HepG2 (cell line): ENCODE measurements around the gene SPTA1. TPM values are rescaled to one million over a fixed set of nuclear protein-coding genes. Genes with fewer than 3 reads are reported as not detected.
"Not testable (repeated sequence)": the region's sequence is repeated elsewhere in the genome, so short reads cannot be mapped to it uniquely, and the experiment has no call there.

Experiments used
- ATAC-seq: fragments of 200-7000 bp; cut with Tn5 transposase; 3 replicates; pipeline ENCODE4 v1.9.1; 2020; ENCODE audit warnings: mild to moderate bottlenecking, moderate library complexity
- BruUV-seq: library from RNA; stranded (reverse); fragments of 400-500 nt; replicated peaks from 2 replicates; lab custom pipeline; 2021; lab: Mats Ljungman, UMichigan
- CTCF ChIA-PET: fragments of 300-600 bp; formaldehyde crosslinking; extraction: SDS; loops from one replicate; lab custom pipeline; 2021; ENCODE audit warnings: low total read pairs, inconsistent platforms, low intra/inter-chr PET ratio; lab: Yijun Ruan, JAX
- POLR2A ChIA-PET: fragments of 350-600 bp; sonication (Branson Sonifier 250); formaldehyde crosslinking; loops from one replicate; lab custom pipeline; 2020; ENCODE audit warnings: antibody characterized with exemption, inconsistent platforms; lab: Yijun Ruan, JAX
- DNase-seq: peaks from one replicate; pipeline ENCODE4 v3.0.0-alpha.2; 2015; ENCODE audit warnings: low spot score
- FAIRE-seq: peaks from 3 replicates; lab custom pipeline; 2011; peaks lifted over from hg19 to GRCh38; lab: Jason Lieb, UNC
- H2AFZ ChIP-seq: one replicate; pipeline ENCODE4 v1.6.1; 2011; ENCODE audit warnings: low read length, inconsistent platforms
- H3K27ac ChIP-seq: fragments of 300-600 bp; 3 replicates; pipeline ENCODE4 v1.8.0; 2011; ENCODE audit warnings: mixed run types, mild to moderate bottlenecking, mixed read lengths, low read length, inconsistent platforms; ENCODE audit not compliant: insufficient read depth; ENCODE audit errors: extremely low read length
- H3K27me3 ChIP-seq, 2 experiments: fragments of 200-600 bp in 1 of 2; 2 replicates in 1 of 2; 3 replicates in 1 of 2; pipeline versions ENCODE4 v1.6.0 to v1.8.0; 2011; ENCODE audit warnings: low read length in 2 of 2, mild to moderate bottlenecking in 2 of 2, moderate library complexity in 2 of 2, inconsistent platforms in 1 of 2; ENCODE audit not compliant: insufficient read depth in 2 of 2, control insufficient read depth in 1 of 2
- H3K36me3 ChIP-seq, 2 experiments: fragments of 200-600 bp in 1 of 2; replicated peaks in 1 of 2; 2 replicates in 1 of 2; 3 replicates in 1 of 2; pipeline versions ENCODE4 v1.5.1 to v1.8.0; 2011; ENCODE audit warnings: low read length in 2 of 2, inconsistent platforms in 1 of 2; ENCODE audit not compliant: insufficient read depth in 2 of 2, control insufficient read depth in 1 of 2
- H3K4me1 ChIP-seq: 2 replicates; pipeline ENCODE4 v1.5.1; 2012; ENCODE audit warnings: low read length, inconsistent platforms; ENCODE audit not compliant: insufficient read depth
- H3K4me2 ChIP-seq: 2 replicates; pipeline ENCODE4 v1.6.0; 2011; ENCODE audit warnings: low read depth, low read length, inconsistent platforms
- H3K4me3 ChIP-seq, 3 experiments: fragments of 200-600 bp in 1 of 3; sonication (generic), shearing (Covaris generic) in 1 of 3; replicated peaks in 1 of 3; 2 replicates each; pipeline ENCODE4 v1.5.1; 2011 to 2016; ENCODE audit warnings: low read length in 3 of 3, inconsistent platforms in 2 of 3, low read depth in 2 of 3, mild to moderate bottlenecking in 2 of 3, control low read depth in 1 of 3, mixed read lengths in 1 of 3; ENCODE audit not compliant: insufficient read depth in 1 of 3
- H3K79me2 ChIP-seq: one replicate; pipeline ENCODE4 v1.6.1; 2011; ENCODE audit warnings: low read length, inconsistent platforms; ENCODE audit not compliant: insufficient read depth
- H3K9ac ChIP-seq: 2 replicates; pipeline ENCODE4 v1.6.0; 2011; ENCODE audit warnings: mild to moderate bottlenecking, low read depth, low read length, inconsistent platforms; ENCODE audit not compliant: insufficient read depth
- H3K9me3 ChIP-seq: 2 replicates; pipeline ENCODE4 v1.5.1; 2012; ENCODE audit warnings: mild to moderate bottlenecking, low read length
- H4K20me1 ChIP-seq: 2 replicates; pipeline ENCODE4 v1.6.0; 2011; ENCODE audit warnings: inconsistent platforms, mild to moderate bottlenecking, low read length, moderate library complexity; ENCODE audit not compliant: insufficient read depth
- ATF3 ChIP-seq: sonication (generic); formaldehyde crosslinking; IDR thresholded peaks from 2 replicates; pipeline ENCODE4 v1.4.0; 2020; ENCODE audit warnings: missing genetic modification reagents
- CERS6 ChIP-seq: sonication (generic); formaldehyde crosslinking; IDR thresholded peaks from 2 replicates; pipeline ENCODE4 v1.5.0; 2020; ENCODE audit warnings: missing genetic modification reagents
- ELF4 ChIP-seq: sonication (generic); formaldehyde crosslinking; IDR thresholded peaks from 2 replicates; pipeline ENCODE4 v1.5.0; 2020; ENCODE audit warnings: missing genetic modification reagents, mild to moderate bottlenecking, moderate library complexity, borderline replicate concordance
- SMYD3 ChIP-seq: sonication (generic); formaldehyde crosslinking; IDR thresholded peaks from 2 replicates; pipeline ENCODE4 v1.8.1; 2023; ENCODE audit warnings: mild to moderate bottlenecking, missing genetic modification reagents
- SPEN ChIP-seq: sonication (generic); formaldehyde crosslinking; IDR thresholded peaks from 2 replicates; pipeline ENCODE4 v1.5.1; 2020; ENCODE audit warnings: low read depth, mild to moderate bottlenecking, missing genetic modification reagents
- TBP ChIP-seq: sonication (generic); formaldehyde crosslinking; IDR thresholded peaks from 2 replicates; pipeline ENCODE4 v1.5.0; 2020; ENCODE audit warnings: missing genetic modification reagents
- ZNF30 ChIP-seq: sonication (generic); formaldehyde crosslinking; IDR thresholded peaks from 2 replicates; pipeline ENCODE4 v1.5.0; 2020; ENCODE audit warnings: mild to moderate bottlenecking, missing genetic modification reagents
- ZNF607 ChIP-seq: sonication (generic); formaldehyde crosslinking; IDR thresholded peaks from 2 replicates; pipeline ENCODE4 v1.5.1; 2020; ENCODE audit warnings: missing genetic modification reagents, mild to moderate bottlenecking, borderline replicate concordance
- WGBS: methylation state at CpG from one replicate; pipeline ENCODE4 v1.1.6; 2017; ENCODE audit warnings: low lambda C conversion rate; 5-methylcytosine and 5-hydroxymethylcytosine counted together
- in situ Hi-C: cut with HindIII; loops from 2 replicates; pipeline ENCODE4 v1.10.0; 2017; ENCODE audit warnings: low pct_unique_long_range_greater_than_20kb; ENCODE audit not compliant: extremely low pct_ligation_motif_present
- intact Hi-C: fragments of 100-400 bp; cut with micrococcal nuclease; formaldehyde crosslinking; loops from one replicate; pipeline ENCODE4 v1.10.0; 2022; ENCODE audit not compliant: unreplicated experiment
- polyA plus RNA-seq, 8 experiments: library from polyadenylated mRNA; depleted of rRNA in 3 of 8; stranded (reverse) in 7 of 8; unstranded in 1 of 8; fragments of >200 nt; fragmentation: Illumina TruSeq in 4 of 8; extraction: Trizol in 4 of 8; gene quantifications; 2 replicates each; pipeline versions ENCODE4 v1.2.1 to v1.2.3, GENCODE V29; 2011 to 2016; ENCODE audit warnings: low read depth in 4 of 8, missing spikeins in 1 of 8, mixed read lengths in 1 of 8; ENCODE audit not compliant: insufficient read depth in 1 of 8
- total RNA-seq, 5 experiments: library from RNA; depleted of rRNA; stranded (reverse); fragments of >200 nt; fragmentation: Illumina TruSeq; extraction: Trizol; gene quantifications; 2 replicates each; pipeline ENCODE4 v1.2.3, GENCODE V29; 2016; ENCODE audit warnings: low read depth in 1 of 5

The SPTA1 gene
- total and polyA plus RNA-seq, 2 of the 13 experiments (the other 11 are each of a cell fraction or from before 2014, with no cell fraction given): not detected

- H3K36me3 ChIP-seq: no peaks in the 10 kb centered on the region
- H3K4me1 ChIP-seq: no peaks in the 10 kb centered on the region
- POLR2A ChIA-PET: no interaction called here
- no peak overlapping the region for H3K4me3 ChIP-seq
- H3K9me3 ChIP-seq: 0 out of 2 replicates have a peak, but pooled peaks cover 4% of the 10 kb centered on the region
- intact Hi-C loops: no loop called here
- no peaks in the 10 kb centered on the region for H3K79me2 ChIP-seq
- BruUV-seq: no TSS peak
- CTCF ChIA-PET: no interaction called here
- no peak overlapping the region for H3K4me2 ChIP-seq
- 13% methylated on average over 1 of the region's 1 CpG for WGBS
- H4K20me1 ChIP-seq: no peaks in the 10 kb centered on the region
- TF ChIP-seq ATF3 (CRISPR knock-in tag) (no peak), SMYD3 (CRISPR knock-in tag) (no peak), CERS6 (CRISPR knock-in tag) (no peak), ELF4 (CRISPR knock-in tag) (no peak), ZNF30 (CRISPR knock-in tag) (no peak), SPEN (CRISPR knock-in tag) (no peak), TBP (no peak), ZNF607 (no peak)
- TF ChIP-seq, all 625 proteins: peak for 0
- no peak for FAIRE-seq
- ATAC-seq: no peak
- Histone ChIP-seq H3K9ac (no peak overlapping the region), H2AFZ (no peak overlapping the region), H3K27me3 (no peaks in the 10 kb centered on the region), H3K27ac (no peak overlapping the region)
- DNase-seq: no peak
- in situ Hi-C loops: no loop called here
These were observed 2.6 kb upstream of the SPTA1 start for GRCh38 chr1:158689110-158689509.

- H3K36me3 ChIP-seq, H3K9ac ChIP-seq, BruUV-seq, H2AFZ ChIP-seq, intact Hi-C loops, H3K4me2 ChIP-seq, H3K4me1 ChIP-seq, H3K4me3 ChIP-seq, in situ Hi-C loops, FAIRE-seq, POLR2A ChIA-PET, H3K9me3 ChIP-seq, ATAC-seq, DNase-seq, H3K27ac ChIP-seq, CTCF ChIA-PET, H3K27me3 ChIP-seq, H4K20me1 ChIP-seq, H3K79me2 ChIP-seq: not testable (repeated sequence)
- 4% methylated on average over 1 of the region's 1 CpG for WGBS
These were observed 1.8 kb upstream of the SPTA1 start for GRCh38 chr1:158688343-158688742.
